HG02852 (cell line): Measurements from ENCODE around the gene APH1A.
"Not testable (repeated sequence)": the region's sequence is repeated elsewhere in the genome, so short reads cannot be mapped to it uniquely, and the experiment has no call there.

Experiments used
- ATAC-seq: cut with Tn5 transposase; IDR thresholded peaks from one replicate; pipeline ENCODE4 v1.9.1; 2021; ENCODE audit warnings: mild to moderate bottlenecking, moderate library complexity; ENCODE audit not compliant: unreplicated experiment

APH1A gene

GRCh38 chr1:150268705-150269403 lies at the start of gene APH1A:
Gene APH1A (minus strand): TSS chr1:150269016. CDS start chr1:150268810, 206 bp downstream.
- ATAC-seq = peak; percentile 91

- ATAC-seq = not testable (repeated sequence)
Measured at GRCh38 chr1:150314691-150315090, 45.9 kb upstream of the APH1A start.

GRCh38 chr1:150311762-150312161 lies 42.9 kb upstream of the APH1A start:
- no peak for ATAC-seq

GRCh38 chr1:150309758-150310508 lies 41.1 kb upstream of the APH1A start:
- no peak for ATAC-seq

DNA sequence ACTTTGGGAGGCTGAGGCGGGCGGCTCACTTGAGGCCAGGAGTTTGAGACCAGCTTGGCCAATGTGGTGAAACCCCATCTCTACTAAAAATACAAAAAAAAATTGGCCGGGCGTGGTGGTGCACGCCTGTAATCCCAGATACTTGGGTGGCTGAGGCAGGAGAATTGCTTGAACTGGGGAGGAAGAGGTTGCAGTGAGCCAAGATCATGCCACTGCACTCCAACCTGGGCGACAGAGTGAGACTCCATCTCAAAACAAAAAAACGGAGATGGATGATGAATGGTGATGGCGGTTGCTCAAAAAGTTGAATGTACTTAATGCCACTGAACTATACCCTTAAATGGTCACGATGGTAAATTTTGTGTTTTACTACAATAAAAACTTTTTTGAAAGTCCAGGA lies 39.8 kb upstream of the APH1A start:
- ATAC-seq = not testable (repeated sequence)

DNA sequence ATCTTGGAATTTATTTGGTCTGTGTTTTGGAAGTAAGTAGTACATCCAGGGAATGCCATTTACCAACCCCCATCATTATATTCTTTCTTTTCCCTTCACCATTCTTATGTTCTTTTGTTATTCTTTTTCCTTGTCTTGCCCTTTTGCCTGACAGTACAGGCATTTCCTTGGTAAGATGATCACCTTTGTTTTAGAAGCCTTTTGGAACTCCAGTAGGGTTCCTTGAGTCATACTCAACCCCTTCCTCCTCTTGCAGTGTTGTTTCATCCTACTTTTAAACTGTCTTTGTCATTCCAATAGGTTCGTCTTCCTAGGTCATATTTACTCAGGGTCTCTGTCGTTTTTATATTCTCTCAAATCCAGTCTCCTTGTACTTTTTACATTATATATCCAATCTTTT lies 34.1 kb upstream of the APH1A start:
- no peak for ATAC-seq

DNA sequence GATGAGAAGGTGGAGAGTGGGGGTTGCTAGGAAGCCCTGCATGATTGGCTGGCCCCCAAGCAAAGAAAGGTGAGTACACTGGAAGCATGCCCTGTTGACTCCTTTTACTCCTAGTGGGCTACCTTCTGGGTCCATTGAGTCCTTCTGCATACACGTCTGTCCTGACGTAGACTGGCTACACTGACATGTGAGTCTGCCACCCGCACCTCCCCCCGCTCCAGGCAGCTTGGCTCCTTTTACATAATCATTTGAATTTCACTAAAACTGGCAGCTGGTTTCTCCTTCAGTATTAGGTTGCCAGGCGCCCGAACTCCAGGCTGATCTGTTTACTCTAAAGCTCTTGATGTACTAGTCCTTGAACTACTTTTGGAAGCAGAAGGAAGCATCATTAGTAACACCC lies 33.5 kb upstream of the APH1A start:
- ATAC-seq = no peak

DNA sequence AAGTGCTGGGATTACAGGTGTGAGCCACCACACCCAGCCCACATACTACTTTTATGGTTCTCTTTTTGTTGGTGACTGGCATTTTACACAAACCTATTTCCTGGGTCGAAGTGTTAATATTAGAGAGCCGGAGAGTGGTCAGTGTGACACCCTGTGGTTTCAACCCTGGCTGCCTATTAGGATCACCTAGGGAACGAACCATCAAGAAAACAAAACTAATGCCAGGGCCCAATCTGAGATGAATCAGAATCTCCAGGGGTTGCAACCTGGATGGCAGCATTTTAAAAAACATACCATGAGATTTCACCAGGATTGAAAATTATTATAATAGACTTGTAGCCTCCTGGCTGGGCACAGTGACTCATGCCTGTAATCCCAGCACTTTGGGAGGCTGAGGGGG lies 30.9 kb upstream of the APH1A start:
- no peak for ATAC-seq

- no peak for ATAC-seq
Measured at GRCh38 chr1:150295476-150295875, 26.7 kb upstream of the APH1A start.

DNA sequence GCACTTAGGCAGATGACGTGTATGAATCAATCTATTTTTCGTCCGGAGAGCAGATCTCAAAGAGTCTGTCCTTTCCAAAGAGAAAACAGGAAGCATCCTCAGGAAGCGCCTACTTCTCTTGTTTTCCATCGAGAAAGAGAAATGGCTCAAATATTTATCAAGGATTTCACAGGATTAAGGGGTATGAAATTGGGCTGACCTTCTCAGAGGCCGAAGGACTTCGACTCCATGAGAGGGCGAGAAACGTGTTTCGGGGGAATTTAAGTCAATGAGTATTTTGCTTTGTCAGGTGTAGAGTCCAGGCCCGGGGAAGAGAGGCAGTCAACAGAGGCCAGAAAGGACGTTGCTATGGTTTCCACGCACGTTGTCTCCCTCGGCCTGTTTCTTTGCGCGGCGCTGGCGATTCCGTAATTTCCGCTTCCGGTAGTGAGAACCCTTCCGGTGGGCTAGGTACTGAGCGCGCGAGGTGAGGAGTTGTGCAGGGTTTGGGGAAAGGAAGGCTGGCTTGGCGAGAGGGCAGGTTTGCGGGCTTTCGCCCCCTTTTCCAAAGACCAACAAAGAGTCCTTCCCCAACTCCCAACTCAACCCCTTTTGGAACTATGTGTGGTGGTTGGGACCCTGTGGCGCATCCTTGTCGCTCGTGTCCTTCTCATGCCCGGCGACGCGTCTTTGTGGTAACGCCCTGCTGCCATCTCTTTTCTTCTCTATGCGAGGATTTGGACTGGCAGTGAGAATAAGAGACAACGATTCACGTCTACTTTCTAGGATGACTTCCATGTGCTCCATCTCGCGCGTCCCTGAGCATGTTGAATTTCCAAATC lies 24.8 kb upstream of the APH1A start, which contains the start of gene MRPS21:
TSS of gene MRPS21 (plus strand) at position 429 of the 821 bp plus-strand sequence. CDS start 506 bp downstream, outside the sequence.
- ATAC-seq = peak; percentile 97

DNA sequence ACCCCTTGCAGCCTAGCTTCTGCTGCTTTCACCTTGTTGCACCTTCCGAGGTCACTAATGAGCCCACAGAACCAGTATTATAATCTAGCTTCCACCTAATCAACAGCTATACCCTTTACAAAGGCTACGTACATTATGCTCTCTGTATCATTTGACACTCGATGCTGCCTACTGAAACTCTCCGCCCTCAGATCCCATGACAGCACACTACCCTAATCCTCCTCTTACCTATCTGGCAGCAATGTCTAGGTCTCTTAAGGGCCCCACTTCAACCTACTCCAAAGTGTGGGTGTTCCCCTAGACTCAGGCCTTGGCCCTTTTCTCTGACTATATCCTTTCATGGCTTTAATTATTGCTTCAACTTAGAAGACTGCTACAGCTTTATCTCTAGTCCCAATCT lies 20.0 kb upstream of the APH1A start:
- no peak for ATAC-seq

DNA sequence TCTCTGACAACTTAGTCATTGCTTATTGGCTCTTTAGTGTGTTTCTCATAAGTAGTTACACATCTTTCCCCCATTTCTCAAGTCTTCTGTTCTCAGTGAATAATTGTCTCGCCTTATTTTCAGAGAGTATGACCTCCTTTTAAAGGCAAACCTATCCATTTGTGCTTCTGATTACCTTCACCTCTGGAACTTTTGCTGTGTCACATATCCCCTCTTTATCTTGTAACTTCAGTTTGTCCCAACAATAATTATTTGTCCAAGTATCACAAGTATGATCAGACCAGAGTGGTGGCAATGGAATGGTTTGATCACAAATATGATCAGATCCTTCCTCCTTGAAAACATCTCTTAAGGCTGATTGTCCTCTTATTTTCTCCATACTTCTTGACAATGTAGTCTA lies 19.6 kb upstream of the APH1A start:
- no peak for ATAC-seq

DNA sequence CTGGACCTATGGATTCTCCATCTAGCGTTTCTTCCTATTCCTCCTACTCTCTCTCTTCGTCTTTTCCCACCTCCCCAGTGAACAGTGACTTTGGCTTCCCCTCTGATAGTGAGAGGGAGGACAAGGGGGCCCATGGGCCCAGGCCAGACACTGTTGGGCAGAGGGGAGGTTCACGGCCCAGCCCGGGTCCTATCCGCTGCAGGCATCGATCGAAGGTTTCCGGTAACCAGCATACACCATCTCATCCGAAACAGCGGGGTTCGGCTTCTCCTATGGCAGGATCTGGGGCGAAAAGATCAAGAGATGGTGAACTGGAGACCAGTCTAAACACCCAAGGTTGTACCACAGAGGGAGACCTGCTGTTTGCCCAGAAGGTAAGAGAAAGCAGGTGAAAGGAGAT lies 14.4 kb upstream of the APH1A start:
- no peak for ATAC-seq

DNA sequence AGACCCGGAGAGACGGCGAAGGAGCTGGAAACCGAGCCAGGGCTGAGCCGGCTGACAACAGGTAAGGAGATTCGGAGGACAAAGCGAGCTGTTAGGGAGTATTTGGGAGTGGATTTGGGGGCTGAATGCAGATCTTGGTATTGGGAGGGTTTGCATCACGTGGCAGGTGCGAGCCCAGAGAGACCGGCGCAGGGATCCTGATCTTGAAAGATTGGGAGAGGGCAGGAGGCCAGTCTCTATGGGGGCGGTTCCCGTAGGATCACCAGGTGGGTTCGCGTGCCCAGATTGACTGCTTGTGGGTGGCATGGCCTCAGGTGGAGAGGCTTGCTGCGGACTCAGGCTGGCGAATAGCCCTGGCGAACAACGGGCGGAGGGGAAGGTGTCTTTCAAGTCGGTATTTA lies 13.7 kb upstream of the APH1A start:
- ATAC-seq = no peak

- ATAC-seq = peak; percentile 78
Measured at GRCh38 chr1:150281758-150282557, 13.1 kb upstream of the APH1A start, which contains the start of gene CIART. Gene CIART (plus strand): TSS chr1:150282554. CDS start chr1:150283268, 714 bp downstream.

- no peak for ATAC-seq
Measured at GRCh38 chr1:150281221-150281757, 12.5 kb upstream of the APH1A start.

DNA sequence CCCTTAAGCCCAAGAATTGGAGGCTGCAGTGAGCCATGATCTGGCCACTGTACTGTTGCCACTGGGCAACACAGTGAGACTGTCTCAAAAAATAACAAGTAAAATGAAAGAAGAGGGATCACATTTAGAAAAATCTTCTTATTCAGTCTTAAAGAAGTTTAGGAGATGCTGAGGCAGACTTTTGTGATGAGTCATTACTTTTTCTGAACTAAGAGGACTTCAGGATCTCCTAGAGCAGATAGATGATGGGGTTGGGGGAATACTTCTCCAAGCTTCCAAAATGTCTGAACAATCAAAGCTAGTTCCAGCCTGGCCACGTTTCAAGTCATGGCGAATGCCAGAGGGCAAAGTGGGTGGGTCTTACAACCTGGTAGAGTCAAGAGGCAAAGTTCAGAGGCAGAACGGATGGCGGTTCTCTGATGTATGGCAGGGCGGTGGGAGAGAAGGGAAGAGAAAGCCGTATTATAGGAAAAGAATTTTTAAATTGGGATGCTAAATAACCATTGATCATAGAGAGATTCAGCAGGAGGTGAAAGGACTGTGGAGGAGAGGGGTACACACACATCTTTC lies 11.4 kb upstream of the APH1A start:
- ATAC-seq = no peak

- ATAC-seq = no peak
Measured at GRCh38 chr1:150273311-150273710, 4.5 kb upstream of the APH1A start.

DNA sequence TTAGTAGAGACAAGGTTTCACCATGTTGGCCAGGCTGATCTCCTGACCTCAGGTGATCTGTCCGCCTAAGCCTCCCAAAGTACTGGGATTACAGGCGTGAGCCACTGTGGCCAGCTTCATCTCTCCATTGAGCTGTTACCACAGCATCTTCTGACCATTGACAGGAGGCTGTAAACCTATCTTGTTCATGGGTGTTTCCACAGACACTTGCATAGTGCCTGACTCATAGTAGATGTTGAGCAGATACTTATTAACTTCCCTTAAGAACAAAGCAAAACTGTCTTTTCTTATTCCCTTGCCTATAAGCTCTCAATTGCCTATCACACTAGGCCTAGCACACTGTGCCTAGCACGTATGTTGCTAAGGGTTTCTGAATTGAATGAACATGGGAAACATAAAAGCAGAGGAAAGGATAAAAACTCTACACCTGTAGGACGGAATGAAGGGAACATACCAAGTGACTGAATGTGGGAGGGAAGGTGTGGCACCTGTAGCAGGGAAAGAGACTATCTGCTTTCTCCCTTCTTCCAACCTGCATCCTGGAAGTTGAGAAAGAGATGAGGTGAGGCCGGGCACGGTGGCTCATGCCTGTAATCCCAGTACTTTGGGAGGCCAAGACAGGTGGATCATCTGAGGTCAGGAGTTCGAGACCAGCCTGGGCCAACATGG lies 2.6 kb upstream of the APH1A start:
- ATAC-seq = no peak
